Brain microvascular endothelial cell (primary cell): Measurements from ENCODE around the gene AMBRA1.

Experiments
- DNase-seq: peaks from one replicate; pipeline ENCODE4 v3.0.0-alpha.2; 2020
- H3K27ac ChIP-seq: fragments of 250-450 bp; sonication (Bioruptor Pico); 2 replicates; pipeline ENCODE4 v1.5.1; 2020; ENCODE audit warnings: mild to moderate bottlenecking, moderate library complexity
- H3K27me3 ChIP-seq: fragments of 250-450 bp; sonication (Bioruptor Pico); replicated peaks from 2 replicates; pipeline ENCODE4 v1.5.1; 2020; ENCODE audit warnings: mild to moderate bottlenecking
- H3K36me3 ChIP-seq: fragments of 250-450 bp; sonication (Bioruptor Pico); replicated peaks from 2 replicates; pipeline ENCODE4 v1.5.1; 2020; ENCODE audit warnings: mild to moderate bottlenecking
- H3K4me3 ChIP-seq: 2 replicates; pipeline ENCODE4 v1.5.1; 2011; ENCODE audit warnings: low read depth, mild to moderate bottlenecking, control low read depth, low read length, moderate library complexity
- in situ Hi-C: cut with HindIII; loops from 2 replicates; pipeline ENCODE4 v1.10.0; 2017; ENCODE audit warnings: low sequenced_read_pairs, low pct_ligation_motif_present
- TF ChIP-seq, protein P1 (sequence below): IDR thresholded peaks from 2 replicates; pipeline ENCODE4 v1.5.1; 2011; ENCODE audit warnings: low read depth, mild to moderate bottlenecking, moderate library complexity, low read length, control low read depth, inconsistent platforms; ENCODE audit errors: missing control alignments

AMBRA1 gene

GRCh38 chr11:46508360-46508759 is 85.5 kb downstream of the AMBRA1 start:
- in situ Hi-C loops = no loop called here
- H3K4me3 ChIP-seq = no peak overlapping the region
- peaks cover 10% of the 10 kb centered on the region for H3K36me3 ChIP-seq

GRCh38 chr11:46506483-46506791 is 87.4 kb downstream of the AMBRA1 start:
- DNase-seq = no peak
- TF ChIP-seq, protein P1, sequence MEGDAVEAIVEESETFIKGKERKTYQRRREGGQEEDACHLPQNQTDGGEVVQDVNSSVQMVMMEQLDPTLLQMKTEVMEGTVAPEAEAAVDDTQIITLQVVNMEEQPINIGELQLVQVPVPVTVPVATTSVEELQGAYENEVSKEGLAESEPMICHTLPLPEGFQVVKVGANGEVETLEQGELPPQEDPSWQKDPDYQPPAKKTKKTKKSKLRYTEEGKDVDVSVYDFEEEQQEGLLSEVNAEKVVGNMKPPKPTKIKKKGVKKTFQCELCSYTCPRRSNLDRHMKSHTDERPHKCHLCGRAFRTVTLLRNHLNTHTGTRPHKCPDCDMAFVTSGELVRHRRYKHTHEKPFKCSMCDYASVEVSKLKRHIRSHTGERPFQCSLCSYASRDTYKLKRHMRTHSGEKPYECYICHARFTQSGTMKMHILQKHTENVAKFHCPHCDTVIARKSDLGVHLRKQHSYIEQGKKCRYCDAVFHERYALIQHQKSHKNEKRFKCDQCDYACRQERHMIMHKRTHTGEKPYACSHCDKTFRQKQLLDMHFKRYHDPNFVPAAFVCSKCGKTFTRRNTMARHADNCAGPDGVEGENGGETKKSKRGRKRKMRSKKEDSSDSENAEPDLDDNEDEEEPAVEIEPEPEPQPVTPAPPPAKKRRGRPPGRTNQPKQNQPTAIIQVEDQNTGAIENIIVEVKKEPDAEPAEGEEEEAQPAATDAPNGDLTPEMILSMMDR = no peak
- Histone ChIP-seq H3K27me3 (no peaks in the 10 kb centered on the region), H3K36me3 (peaks cover 10% of the 10 kb centered on the region), H3K4me3 (no peak overlapping the region), H3K27ac (no peak overlapping the region)
- in situ Hi-C loops = no loop called here

More at GRCh38 chr11:46508360-46508759, 85.5 kb downstream of the AMBRA1 start:
- DNase-seq = no peak
- no peak overlapping the region for H3K27ac ChIP-seq
- no peaks in the 10 kb centered on the region for H3K27me3 ChIP-seq
- TF ChIP-seq, protein P1 = no peak

DNA sequence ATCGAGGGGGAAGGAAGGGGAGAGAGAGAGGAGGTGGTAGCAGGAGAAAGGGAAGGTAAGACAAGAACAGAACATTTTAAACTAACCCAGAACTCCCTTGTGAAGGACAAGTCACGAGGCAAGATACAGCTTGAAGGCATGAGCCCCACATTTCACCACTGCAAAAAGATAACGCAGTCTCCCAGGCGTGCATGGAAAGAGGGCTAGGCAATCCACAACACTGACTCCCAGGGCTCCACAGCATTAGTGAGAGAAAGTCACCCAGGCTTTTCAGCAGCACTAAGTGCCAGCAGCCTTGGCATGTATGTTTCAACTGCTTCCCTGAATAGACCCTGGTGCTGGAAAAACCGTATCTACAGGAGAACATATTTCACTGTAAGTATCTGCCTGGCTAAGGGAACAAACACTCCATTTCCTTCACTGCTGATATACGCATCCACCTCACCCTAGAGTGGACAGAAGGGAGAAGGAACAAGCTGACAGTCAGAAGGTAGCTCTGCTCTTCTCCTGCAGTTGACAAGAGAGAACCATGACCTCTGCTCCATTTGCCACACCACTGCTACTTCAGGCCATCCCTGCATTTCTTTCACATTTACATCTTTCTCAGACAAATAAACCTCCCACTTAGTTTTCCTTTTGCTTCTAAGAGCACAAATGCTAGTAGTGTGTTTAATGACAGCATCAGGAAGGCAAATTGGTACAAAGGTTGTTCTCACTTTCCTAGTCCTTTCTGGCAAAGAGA is 87.9 kb downstream of the AMBRA1 start:
- in situ Hi-C loops = no loop called here
- Histone ChIP-seq H3K27me3 (no peaks in the 10 kb centered on the region), H3K27ac (no peak overlapping the region), H3K4me3 (no peak overlapping the region), H3K36me3 (peaks cover 10% of the 10 kb centered on the region)
- no peak for DNase-seq
- TF ChIP-seq, protein P1 = no peak

DNA sequence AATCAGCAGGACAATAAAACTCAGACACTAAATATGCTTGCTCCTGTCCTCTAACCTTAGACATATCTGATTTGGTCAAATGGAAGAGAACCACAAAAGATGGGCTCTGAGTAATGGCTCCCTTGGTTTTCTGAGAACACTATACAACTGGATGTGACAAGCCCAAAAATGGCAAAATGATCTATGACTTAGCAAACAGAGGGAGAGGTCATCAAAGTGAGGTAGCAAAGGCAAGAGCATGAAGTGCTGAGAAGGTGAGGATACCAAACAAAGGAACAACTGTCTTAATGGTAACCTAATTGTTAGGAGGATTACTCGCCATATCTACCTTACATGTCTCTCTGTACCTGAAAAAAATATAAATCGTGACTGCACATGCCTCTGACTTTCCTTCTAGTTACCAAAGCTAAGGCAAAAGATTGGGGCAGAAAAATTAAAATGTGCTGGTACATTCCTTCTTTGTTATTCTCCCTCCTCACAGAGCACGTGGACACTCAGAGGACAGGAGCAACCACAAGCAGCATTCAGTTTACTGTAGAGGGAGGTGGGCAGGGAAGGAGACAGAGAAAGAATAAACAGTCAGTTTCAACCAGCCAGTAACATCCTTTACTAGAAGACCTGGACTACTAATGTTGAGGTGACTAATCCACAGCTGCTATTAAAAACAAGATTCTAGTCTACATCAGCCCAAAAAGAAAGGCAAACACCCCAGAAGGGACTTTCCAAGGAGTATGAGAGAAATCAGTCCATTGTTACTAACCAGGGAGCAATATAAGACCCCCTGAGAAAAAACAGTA is 88.8 kb downstream of the AMBRA1 start:
- in situ Hi-C loops = no loop called here

DNA sequence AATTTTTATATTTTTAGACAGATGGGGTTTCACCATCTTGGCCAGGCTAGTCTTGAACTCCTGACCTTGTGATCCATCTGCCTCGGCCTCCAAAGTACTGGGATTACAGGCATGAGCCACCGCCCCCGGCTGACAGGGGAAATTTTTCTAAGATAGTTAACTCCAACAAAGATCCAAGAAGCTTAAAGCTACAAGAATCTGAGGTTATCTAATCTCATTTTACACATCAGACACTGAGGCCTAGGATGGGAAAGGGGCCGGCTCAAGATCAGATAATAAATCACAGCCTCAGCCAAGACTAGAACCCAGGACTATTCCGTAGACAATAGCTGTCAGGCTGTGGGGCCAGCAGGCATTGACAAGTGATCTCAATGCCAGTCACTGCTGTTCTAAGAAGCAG is 94.0 kb downstream of the AMBRA1 start:
- peaks cover under 1% of the 10 kb centered on the region for H3K36me3 ChIP-seq
- TF ChIP-seq, protein P1 = no peak
- no peak overlapping the region for H3K4me3 ChIP-seq
- H3K27me3 ChIP-seq = no peaks in the 10 kb centered on the region
- in situ Hi-C loops = no loop called here
- DNase-seq = no peak
- no peak overlapping the region for H3K27ac ChIP-seq

More for the DNA sequence above, 88.8 kb downstream of the AMBRA1 start:
- H3K36me3 ChIP-seq = peaks cover 10% of the 10 kb centered on the region
- H3K4me3 ChIP-seq = no peak overlapping the region
- TF ChIP-seq, protein P1 = no peak
- no peaks in the 10 kb centered on the region for H3K27me3 ChIP-seq
- peak; percentile 20 for DNase-seq
- no peak overlapping the region for H3K27ac ChIP-seq

GRCh38 chr11:46498968-46499367 is 94.9 kb downstream of the AMBRA1 start:
- H3K36me3 ChIP-seq = peaks cover 2% of the 10 kb centered on the region
- H3K4me3 ChIP-seq = no peak overlapping the region
- in situ Hi-C loops = no loop called here
- TF ChIP-seq, protein P1 = no peak
- no peaks in the 10 kb centered on the region for H3K27me3 ChIP-seq
- no peak for DNase-seq
- H3K27ac ChIP-seq = no peak overlapping the region
